GM18861 (cell line): Measurements from ENCODE around the gene GIMAP8.
"Not testable (repeated sequence)": the region's sequence is repeated elsewhere in the genome, so short reads cannot be mapped to it uniquely, and the experiment has no call there.

Source experiments
- ATAC-seq: cut with Tn5 transposase; IDR thresholded peaks from one replicate; pipeline ENCODE4 v1.9.1; 2021; ENCODE audit not compliant: unreplicated experiment

GIMAP8 gene

DNA sequence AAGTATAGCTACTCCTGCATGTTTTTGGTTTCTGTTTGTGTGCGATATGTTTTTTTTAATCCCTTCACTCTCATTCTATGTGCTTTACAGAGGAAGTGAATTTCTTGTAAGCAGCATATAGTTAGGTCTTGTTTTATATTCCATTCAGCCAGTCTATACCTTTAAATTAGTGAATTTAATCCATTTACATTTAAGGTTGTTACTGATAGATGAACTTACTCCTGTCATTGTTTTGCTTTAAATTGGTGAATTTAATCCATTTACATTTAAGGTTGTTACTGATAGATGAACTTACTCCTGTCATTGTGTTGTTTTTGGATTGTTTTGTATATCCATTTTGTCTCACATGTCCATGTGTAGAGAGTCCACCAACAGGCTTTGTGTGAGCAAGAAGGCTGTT is 11.1 kb downstream of the GIMAP8 start:
- no peak for ATAC-seq

- ATAC-seq, result no peak
Measured at GRCh38 chr7:150462413-150462812, 12.0 kb downstream of the GIMAP8 start.

GRCh38 chr7:150463461-150463860 is 13.0 kb downstream of the GIMAP8 start:
- ATAC-seq, result no peak

GRCh38 chr7:150464962-150465361 is 14.5 kb downstream of the GIMAP8 start:
- no peak for ATAC-seq

- no peak for ATAC-seq
Measured at GRCh38 chr7:150465414-150465813, 15.0 kb downstream of the GIMAP8 start.

- no peak for ATAC-seq
Measured at GRCh38 chr7:150466477-150466876, 16.0 kb downstream of the GIMAP8 start.

DNA sequence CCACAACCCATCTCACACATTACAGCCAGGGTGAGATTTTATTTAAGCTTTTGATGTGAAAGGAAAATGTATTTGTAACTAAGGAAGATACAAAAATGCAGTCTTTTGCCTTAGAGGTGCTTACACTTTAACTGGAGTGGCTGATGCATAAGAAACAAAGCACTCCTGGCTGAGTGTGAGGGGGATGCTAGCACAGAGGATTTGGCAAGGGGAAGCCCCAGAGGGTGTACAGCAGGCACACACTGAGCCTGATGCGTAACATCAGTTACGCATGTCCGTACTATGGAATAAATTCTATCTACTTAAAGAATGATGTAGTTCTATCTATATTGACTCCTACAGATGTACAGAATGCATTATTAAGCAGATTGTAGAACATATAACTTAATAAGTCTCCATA is 17.8 kb downstream of the GIMAP8 start:
- ATAC-seq, result no peak

DNA sequence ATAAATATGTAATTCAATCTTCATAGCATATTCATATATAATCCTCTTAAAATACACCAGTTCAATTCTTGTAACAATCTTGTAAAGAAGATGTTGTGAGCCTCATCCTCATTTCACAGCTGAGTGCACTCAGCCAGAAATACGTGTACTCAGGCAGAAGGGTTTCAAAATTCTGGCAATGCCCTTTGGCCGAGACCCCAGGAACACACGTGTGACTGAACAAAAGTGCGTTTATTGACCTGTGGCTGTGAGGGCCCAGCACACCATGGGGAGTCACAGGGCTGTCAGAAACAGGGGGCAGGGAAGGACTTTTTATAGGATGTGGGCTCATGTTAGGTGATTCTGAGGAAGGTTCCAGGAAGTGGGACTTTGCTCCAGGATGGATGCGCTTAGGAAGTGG is 21.5 kb downstream of the GIMAP8 start:
- ATAC-seq, result no peak

GRCh38 chr7:150473902-150474301 is 23.5 kb downstream of the GIMAP8 start:
- no peak for ATAC-seq

DNA sequence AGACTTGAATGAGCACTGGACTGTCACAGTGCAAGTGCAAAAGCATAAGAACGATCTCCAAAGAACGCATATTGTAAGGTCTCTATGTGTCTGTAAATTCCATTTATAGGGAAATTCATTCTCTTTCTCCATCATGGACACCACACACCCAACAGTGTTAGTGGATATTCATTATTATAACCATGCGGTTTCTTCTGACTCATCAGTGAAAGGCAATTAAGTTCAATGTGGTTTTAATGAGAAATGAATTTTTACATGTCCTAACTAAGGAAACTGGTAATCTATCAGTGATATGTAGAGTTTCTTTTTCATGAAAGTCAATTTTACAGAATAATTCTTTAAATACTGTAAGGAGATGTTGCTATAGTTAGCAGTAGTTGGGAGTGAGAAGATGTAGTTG is 25.9 kb downstream of the GIMAP8 start:
- no peak for ATAC-seq

DNA sequence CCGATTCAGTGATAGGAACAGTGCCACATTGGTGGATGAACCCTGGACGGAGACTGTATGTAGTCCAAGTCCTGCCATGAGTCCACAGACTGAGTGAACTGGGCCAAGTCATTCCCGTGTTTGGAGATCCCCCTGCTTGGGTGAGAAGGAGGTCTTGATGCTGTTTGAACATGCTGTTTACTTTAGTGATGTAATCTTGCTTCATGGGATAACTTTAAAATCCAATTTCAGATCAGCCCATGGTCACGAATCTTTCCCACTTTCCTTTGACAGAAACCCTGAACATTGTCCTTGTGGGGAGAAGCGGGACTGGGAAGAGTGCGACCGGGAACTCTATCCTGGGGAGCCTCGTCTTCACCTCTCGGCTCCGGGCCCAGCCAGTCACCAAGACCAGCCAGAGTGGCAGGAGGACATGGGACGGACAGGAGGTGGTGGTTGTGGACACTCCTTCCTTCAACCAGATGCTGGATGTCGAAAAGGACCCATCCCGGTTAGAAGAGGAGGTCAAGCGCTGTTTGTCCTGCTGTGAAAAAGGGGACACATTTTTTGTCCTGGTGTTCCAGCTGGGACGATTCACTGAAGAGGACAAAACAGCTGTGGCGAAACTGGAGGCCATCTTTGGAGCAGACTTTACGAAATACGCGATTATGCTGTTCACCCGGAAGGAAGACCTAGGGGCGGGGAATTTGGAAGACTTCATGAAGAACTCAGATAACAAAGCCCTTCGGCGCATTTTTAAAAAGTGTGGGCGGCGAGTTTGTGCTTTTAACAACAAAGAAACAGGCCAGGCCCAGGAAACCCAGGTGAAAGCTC is 26.6 kb downstream of the GIMAP8 start:
- no peak for ATAC-seq

DNA sequence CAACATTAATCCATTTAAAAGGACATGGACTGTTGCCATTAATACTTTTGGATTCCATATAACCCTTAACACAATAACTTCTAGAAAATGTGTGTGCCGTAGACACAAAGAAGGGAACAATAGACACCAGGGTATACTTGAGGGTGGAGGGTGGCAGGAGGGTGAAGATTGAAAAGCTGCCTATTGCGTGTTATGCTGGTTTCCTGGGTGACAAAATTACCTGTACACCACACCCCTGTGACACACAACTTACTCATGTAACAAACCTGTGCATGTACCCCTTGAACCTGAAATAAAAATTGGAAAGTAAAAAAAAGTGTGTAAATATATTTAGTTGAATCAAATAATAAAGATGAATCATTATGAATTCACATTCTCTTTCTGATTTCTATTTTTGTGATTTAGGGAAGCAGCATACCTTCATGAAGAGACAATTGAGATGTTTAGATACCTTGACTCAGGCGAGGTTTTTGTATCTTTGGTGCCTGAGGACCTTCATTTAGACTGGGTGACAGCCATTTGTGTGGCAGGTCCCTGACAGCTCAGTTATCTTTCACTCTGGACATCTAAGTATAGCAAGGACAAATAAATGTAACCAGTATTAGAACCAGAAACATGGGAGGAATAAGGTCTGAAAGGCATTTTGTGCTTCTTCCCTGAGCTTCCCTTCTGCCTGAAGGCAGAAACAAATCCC is 28.7 kb downstream of the GIMAP8 start:
- no peak for ATAC-seq

GRCh38 chr7:150481186-150481920 is 30.9 kb downstream of the GIMAP8 start:
- no peak for ATAC-seq

DNA sequence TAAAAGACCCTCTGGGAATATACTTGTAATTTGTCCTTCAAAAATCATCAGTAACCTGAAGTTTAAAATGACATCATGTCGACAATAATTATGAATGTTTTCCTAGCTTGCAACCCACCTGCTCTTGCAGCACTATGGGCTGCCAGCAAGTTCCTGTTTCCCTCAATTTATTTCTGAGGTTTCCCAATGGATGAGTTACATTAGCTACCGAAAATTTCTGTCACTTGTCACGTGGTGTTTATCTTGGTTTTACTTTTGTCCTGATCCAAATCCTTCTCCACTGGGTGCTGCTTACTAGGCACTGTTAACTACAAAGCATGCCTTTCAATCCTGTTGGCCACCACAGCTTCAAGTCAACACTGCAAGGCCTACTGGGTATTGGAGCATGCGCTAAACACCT is 31.5 kb downstream of the GIMAP8 start:
- ATAC-seq, result no peak

- not testable (repeated sequence) for ATAC-seq
Measured at GRCh38 chr7:150483514-150483913, 33.1 kb downstream of the GIMAP8 start.

DNA sequence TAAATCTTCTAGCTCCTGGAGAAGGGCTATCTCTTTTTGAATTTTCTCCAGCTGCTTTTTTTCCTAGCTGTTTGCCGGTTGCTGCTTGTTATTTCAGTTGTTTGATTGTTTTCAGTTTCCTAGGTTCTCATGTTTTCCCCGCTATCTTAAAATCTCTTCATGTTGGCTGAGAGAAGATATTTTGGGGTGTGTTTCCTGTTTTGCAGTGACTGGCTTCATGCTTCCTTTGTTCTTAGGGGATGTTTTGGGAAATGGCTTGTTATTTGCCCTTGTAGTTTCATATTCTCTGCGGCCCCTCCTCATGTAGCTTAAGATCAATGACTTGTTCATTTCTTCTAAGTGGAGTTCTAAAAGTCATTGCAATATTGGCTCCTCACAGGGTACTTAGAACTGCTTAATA is 33.6 kb downstream of the GIMAP8 start:
- ATAC-seq, result not testable (repeated sequence)

DNA sequence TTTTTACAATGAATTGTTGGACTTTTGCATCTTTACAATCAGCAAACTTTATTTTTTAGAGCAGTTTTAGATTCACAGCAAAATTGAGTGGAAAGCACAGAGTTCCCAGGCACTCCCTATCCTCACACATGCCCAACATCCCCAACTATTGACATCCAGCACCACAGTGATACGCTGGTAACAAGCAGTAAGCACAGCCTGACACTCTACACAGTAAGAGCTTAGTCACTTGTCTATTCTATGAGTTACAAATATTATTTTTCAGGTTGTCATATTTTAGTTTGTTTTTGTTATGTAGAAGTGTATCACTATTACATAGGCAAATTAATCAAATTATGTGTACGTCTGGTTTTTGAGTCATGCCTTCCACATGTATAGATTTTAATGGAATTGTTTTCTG is 37.2 kb downstream of the GIMAP8 start:
- ATAC-seq, result no peak

DNA sequence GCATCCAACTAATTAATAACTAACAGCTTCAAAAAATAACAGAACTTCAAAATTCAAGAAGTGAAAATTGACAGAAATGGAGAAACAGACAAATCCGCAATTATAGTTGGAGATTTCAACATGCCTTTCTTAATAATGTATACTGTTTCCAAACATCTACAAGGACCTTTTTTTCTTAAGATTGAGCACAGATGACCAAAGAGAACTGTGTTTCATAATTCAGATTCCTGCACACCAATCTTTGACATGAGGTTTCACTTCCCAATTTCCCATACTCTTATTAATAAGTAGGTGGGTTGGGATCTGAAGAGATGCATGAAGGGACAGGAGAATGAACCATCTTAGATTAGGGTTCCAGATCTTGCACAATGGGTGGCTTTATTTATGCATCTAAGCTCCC is 39.4 kb downstream of the GIMAP8 start:
- ATAC-seq, result no peak

- ATAC-seq, result not testable (repeated sequence)
Measured at GRCh38 chr7:150493442-150493841, 43.0 kb downstream of the GIMAP8 start.

- ATAC-seq, result no peak
Measured at GRCh38 chr7:150502519-150502918, 52.1 kb downstream of the GIMAP8 start.

GRCh38 chr7:150503155-150503554 is 52.7 kb downstream of the GIMAP8 start:
- ATAC-seq, result no peak

- ATAC-seq, result no peak
Measured at GRCh38 chr7:150503581-150503980, 53.2 kb downstream of the GIMAP8 start.
